ENCODE measurements around the gene CD79B.

The CD79B gene

DNA sequence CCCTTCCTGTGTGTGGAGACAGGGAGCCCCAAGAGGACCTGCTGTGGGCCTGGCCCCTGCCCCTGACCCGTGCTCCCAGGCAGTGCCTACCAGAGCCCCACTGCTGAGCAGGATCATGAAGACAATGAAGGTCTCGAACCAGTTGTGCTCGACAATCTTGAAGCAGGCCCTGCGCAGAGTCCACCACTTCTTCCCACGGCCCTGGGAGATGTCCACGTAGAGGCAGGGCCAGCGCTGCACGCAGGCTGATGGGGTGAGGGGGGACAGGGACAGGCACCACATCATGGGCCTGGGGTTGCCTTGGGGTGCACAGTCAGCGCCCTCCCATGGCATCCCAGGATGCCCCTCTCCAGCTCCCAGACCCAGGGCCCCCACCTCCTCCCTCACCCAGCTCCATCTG lies 16.4 kb upstream of the CD79B start:
- Histone ChIP-seq H3K27ac (ENCODE audit: low read depth, low read length) (no peak overlapping the region), H3K4me1 (ENCODE audit: control insufficient read depth, insufficient read depth, low read length) (no peaks in the 10 kb centered on the region), H3K4me3 (ENCODE audit: low read length) (no peak overlapping the region), H3K36me3 (ENCODE audit: control insufficient read depth, insufficient read depth, low read length) (no peaks in the 10 kb centered on the region), H3K27me3 (ENCODE audit: control insufficient read depth, insufficient read depth, low read length) (no peaks in the 10 kb centered on the region), H3K9ac (ENCODE audit: low read length) (no peak overlapping the region)

DNA sequence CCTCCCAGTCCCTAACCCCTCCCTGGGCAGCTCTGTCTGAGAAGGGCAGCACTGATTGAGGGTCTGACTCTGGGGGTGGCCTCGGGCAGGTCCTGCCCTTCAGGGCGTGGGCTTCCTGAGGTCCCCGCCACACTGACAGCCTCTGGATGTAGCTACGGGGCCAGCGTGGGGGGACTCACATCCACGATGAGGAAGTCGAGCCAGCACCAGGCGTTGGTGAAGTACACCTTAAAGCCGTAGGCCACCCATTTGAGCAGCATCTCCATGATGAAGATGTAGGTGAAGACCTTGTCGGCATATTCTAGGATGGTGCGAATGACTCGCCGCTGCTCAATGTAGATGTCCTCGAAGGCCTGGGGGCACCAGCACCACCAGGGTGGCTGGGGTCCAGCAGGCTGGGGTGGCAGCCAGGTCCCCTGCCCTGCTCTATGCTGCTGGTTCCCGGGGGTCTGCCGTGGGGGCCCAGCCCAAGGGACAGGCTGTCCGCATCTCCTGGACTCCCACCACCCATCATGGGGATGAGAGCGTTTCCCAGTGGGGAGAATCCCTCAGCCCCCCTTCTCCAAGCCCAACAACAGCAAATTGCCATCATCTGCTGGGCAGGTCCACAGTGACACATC lies 15.7 kb upstream of the CD79B start:
- no peaks in the 10 kb centered on the region for H3K27me3 ChIP-seq (ENCODE audit: control insufficient read depth, insufficient read depth, low read length)
- no peak overlapping the region for H3K4me3 ChIP-seq (ENCODE audit: low read length)
- H3K4me1 ChIP-seq (ENCODE audit: control insufficient read depth, insufficient read depth, low read length), result no peaks in the 10 kb centered on the region
- H3K36me3 ChIP-seq (ENCODE audit: control insufficient read depth, insufficient read depth, low read length), result no peaks in the 10 kb centered on the region
- H3K27ac ChIP-seq (ENCODE audit: low read depth, low read length), result no peak overlapping the region
- H3K9ac ChIP-seq (ENCODE audit: low read length), result no peak overlapping the region

DNA sequence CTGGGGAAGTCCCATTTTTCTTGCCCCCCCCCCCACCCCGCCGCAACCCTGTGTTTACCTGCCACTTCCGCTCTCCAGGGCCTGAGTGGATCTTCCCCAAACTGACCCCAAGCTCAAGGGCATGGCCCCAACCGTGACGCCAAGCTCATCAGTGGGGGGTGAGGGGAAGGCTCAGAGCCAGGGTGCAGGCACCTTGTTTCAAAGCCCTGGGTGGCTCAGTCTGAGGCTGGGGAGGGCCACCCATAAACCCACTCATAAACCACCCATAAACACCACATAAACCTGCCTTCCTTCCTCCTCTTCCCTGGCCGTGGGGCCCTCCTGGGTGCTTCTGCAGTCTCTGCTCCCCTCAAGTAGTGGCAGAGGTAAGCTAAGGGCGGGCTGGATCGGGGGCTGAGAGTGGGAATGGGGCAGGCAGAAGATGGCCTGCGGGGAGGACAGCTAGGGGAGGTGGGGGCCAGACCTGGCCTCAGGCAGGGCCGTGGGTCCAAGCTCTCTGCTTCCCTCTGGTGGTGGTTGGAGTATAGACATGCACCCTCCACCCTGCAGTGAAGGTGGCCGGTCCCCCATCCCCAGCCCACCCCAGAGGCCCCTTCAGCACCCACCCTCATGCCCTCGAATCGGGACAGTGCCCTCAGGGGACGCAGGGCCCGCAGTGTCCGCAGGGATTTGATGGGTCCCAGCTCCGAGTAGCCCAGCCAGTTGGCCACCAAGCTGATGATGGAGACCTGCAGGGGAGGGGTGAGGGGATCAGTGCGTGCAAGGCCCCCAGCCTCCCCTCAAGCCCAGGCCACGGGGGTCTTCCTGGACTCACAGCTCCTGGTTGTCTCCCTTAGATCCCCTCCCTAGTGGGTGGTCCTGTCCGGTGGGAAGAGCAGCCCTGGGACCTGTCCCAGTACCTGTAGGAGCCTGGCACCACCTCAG lies 14.6 kb upstream of the CD79B start:
- Histone ChIP-seq H3K27me3 (ENCODE audit: control insufficient read depth, insufficient read depth, low read length) (no peaks in the 10 kb centered on the region), H3K4me1 (ENCODE audit: control insufficient read depth, insufficient read depth, low read length) (no peaks in the 10 kb centered on the region), H3K27ac (ENCODE audit: low read depth, low read length) (no peak overlapping the region), H3K4me3 (ENCODE audit: low read length) (peak overlapping the region; percentile 13), H3K9ac (ENCODE audit: low read length) (no peak overlapping the region), H3K36me3 (ENCODE audit: control insufficient read depth, insufficient read depth, low read length) (no peaks in the 10 kb centered on the region)

DNA sequence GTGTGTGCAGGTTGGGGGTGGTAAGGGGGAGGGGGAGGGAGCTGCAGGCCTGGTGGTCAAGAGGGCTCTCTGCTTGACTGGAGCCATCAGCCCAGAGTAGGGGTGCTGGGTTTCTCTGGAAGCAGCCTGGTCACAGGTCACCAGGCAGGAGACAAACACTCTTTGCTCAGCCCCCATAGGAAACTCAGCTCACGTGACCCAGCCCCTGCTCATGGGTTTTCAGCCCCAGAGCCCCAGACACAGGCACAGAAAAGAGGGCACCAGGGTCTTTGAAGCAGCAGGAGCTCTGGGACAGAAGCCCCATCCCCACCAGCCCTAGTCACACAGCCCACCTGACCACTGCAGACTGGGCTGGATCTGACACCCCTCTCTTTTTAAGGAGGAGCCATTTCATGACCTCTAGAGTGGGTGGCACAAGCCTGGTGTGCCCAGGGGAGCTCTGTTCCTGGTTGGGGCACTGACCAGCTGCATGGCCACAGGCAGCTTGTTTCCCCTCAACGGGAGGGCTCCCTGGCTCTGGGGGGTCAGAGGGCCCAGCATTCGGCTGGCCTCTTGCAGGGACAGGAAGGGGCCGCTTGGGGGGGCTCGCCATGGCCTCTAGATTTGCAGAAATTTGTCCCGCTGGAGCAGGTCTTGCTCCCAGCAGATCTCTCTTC lies 13.8 kb upstream of the CD79B start:
- Histone ChIP-seq H3K4me3 (ENCODE audit: low read length) (no peak overlapping the region), H3K9ac (ENCODE audit: low read length) (no peak overlapping the region), H3K27me3 (ENCODE audit: control insufficient read depth, insufficient read depth, low read length) (no peaks in the 10 kb centered on the region), H3K36me3 (ENCODE audit: control insufficient read depth, insufficient read depth, low read length) (no peaks in the 10 kb centered on the region), H3K27ac (ENCODE audit: low read depth, low read length) (no peak overlapping the region), H3K4me1 (ENCODE audit: control insufficient read depth, insufficient read depth, low read length) (no peaks in the 10 kb centered on the region)

DNA sequence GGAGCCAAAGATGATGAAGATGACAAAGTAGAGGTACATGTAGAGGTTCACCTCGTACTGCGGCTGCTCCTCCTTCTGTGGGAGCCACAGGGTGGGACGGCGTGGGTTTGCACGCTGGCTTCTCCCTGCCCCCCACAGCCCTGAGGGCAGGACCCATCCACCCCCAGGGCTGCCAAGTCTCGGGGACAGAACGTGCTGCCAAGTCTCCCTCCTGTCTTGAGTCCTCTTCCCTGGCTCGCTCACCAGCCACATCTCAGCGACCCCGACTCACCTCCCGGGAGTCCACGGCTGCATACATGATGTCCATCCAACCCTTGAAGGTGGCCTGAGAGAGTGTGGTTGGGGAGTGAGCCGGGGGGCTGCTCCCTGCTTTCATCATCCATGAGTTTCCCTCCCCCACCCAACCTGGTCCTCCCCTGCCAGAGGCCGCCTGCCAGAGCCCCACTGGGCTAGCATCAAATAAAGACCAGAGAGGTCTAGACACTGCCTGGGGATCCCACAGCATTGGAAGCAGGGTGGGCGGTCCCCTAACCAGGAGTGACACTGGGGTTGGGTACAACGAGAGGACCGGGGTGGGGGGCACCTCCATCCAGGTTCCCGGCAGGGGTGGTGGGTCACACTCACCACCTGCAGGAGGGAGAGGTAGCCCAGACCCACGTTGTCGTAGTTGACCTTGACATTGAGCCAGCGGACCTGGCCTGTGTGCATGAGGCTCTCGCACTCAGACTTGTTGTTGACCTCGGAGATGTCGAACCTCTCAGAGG lies 12.8 kb upstream of the CD79B start:
- Histone ChIP-seq H3K36me3 (ENCODE audit: control insufficient read depth, insufficient read depth, low read length) (no peaks in the 10 kb centered on the region), H3K27ac (ENCODE audit: low read depth, low read length) (no peak overlapping the region), H3K4me1 (ENCODE audit: control insufficient read depth, insufficient read depth, low read length) (no peaks in the 10 kb centered on the region), H3K9ac (ENCODE audit: low read length) (no peak overlapping the region), H3K27me3 (ENCODE audit: control insufficient read depth, insufficient read depth, low read length) (no peaks in the 10 kb centered on the region), H3K4me3 (ENCODE audit: low read length) (no peak overlapping the region)

DNA sequence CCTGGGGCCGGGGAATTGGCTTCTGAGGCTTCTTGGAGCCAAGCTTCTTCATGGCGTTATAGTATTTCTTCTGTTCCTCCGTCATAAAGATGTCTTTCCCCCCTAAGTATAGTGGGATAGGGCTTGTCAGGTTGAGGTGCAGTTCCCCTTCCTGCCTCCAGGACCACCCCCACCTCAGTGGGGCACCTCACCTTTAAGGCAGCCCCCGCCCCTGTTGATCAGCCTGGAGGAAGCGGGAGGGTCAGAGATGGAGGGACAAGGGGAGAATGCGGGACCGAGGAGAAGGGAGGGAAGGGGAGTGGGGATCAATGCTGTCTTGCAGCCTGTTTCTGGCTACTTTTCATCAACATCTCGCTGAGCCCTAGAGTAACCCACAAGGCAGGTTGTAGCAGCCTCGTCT lies 11.6 kb upstream of the CD79B start:
- no peak overlapping the region for H3K9ac ChIP-seq (ENCODE audit: low read length)
- H3K4me1 ChIP-seq (ENCODE audit: control insufficient read depth, insufficient read depth, low read length), result no peaks in the 10 kb centered on the region
- H3K27ac ChIP-seq (ENCODE audit: low read depth, low read length), result no peak overlapping the region
- H3K36me3 ChIP-seq (ENCODE audit: control insufficient read depth, insufficient read depth, low read length), result no peaks in the 10 kb centered on the region
- H3K27me3 ChIP-seq (ENCODE audit: control insufficient read depth, insufficient read depth, low read length), result no peaks in the 10 kb centered on the region
- no peak overlapping the region for H3K4me3 ChIP-seq (ENCODE audit: low read length)

DNA sequence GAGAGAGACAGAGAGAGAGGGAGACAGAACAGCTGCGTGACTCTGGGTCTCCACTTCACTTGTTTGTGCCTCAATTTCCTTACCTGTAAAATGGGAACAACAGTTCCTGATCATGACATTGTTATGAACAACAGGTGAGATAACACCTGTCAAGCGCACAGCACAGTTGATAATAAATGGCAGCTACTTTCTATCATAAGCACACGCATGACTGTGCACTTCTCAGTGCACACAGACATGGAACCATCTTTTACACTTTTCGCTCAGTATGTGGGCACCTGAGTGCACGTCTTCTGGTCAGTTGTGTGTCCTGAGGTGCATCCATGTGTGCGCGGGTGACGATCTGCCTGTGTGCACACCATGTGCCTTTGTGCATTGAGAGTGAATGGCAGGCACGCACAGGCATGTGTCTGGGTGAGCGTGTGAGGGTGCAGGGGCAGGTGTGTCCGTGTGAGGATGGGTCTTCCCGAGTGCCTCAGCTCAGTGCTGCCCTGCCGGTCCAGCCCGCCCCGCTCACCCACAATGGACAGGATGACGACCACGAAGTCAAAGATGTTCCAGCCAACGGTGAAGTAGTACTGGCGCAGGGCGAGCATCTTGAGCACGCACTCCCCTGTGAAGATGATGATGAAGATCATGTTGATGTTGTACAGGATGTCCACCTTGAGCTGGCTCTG lies 10.3 kb upstream of the CD79B start:
- no peaks in the 10 kb centered on the region for H3K27me3 ChIP-seq (ENCODE audit: control insufficient read depth, insufficient read depth, low read length)
- no peak overlapping the region for H3K4me3 ChIP-seq (ENCODE audit: low read length)
- H3K27ac ChIP-seq (ENCODE audit: low read depth, low read length), result no peak overlapping the region
- no peaks in the 10 kb centered on the region for H3K36me3 ChIP-seq (ENCODE audit: control insufficient read depth, insufficient read depth, low read length)
- no peak overlapping the region for H3K9ac ChIP-seq (ENCODE audit: low read length)
- no peaks in the 10 kb centered on the region for H3K4me1 ChIP-seq (ENCODE audit: control insufficient read depth, insufficient read depth, low read length)

DNA sequence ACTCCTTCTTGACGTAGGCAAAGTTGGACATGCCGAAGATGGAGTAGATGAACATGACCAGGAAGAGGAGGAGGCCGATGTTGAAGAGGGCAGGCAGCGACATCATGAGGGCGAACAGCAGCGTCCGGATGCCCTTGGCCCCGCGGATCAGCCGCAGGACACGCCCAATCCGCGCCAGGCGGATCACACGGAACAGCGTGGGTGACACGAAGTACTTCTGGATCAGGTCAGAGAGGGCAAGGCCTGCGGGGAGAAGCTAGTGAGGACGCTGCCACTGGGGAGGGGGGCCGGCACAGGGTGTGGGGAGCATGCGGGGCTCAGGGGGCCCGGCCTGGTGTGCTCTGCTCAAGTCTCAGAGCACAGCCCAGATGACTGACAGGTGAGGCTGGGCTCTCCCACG lies 9.6 kb upstream of the CD79B start:
- Histone ChIP-seq H3K36me3 (ENCODE audit: control insufficient read depth, insufficient read depth, low read length) (no peaks in the 10 kb centered on the region), H3K4me1 (ENCODE audit: control insufficient read depth, insufficient read depth, low read length) (no peaks in the 10 kb centered on the region), H3K27ac (ENCODE audit: low read depth, low read length) (no peak overlapping the region), H3K4me3 (ENCODE audit: low read length) (no peak overlapping the region), H3K9ac (ENCODE audit: low read length) (no peak overlapping the region), H3K27me3 (ENCODE audit: control insufficient read depth, insufficient read depth, low read length) (no peaks in the 10 kb centered on the region)

DNA sequence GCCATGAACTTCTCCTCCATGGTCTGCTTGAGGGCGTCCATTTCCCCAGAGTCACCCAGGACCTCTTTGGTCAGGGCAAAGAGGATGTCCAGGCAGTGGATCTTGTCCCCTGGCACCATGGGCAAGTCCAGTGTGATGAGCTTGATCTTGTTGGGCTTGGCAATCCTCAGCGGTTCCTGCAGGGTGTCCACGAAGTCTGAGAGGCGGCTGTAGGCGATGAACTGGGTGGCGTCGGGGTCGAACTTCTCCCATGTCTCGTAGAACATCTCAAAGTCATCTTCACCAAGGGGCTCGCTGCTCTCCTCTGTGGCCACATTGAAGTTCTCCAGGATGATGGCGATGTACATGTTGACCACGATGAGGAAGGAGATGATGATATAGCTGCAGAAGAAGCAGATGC lies 9.0 kb upstream of the CD79B start:
- no peak overlapping the region for H3K9ac ChIP-seq (ENCODE audit: low read length)
- H3K36me3 ChIP-seq (ENCODE audit: control insufficient read depth, insufficient read depth, low read length), result no peaks in the 10 kb centered on the region
- H3K27ac ChIP-seq (ENCODE audit: low read depth, low read length), result no peak overlapping the region
- no peaks in the 10 kb centered on the region for H3K27me3 ChIP-seq (ENCODE audit: control insufficient read depth, insufficient read depth, low read length)
- no peak overlapping the region for H3K4me3 ChIP-seq (ENCODE audit: low read length)
- no peaks in the 10 kb centered on the region for H3K4me1 ChIP-seq (ENCODE audit: control insufficient read depth, insufficient read depth, low read length)

DNA sequence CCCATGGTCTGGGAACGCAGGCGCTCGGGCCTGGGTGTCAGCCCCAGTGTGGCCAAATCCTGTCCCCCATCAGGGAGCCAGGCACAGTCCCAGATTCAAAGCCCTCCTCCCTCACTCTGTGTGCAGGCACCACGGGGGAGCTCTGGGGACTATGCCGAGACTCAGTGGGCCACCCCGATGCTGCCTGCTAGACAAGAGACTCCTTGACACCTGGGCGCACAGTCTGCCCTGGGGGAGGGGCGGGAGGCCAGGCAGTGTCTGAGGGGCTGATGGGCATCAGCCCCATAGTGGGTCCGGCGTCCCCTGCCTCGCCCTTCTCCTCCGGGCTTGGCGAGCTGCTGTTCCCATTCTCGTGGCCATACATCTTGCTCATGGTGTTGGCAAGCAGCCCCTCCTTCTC lies 8.5 kb upstream of the CD79B start:
- Histone ChIP-seq H3K4me3 (ENCODE audit: low read length) (no peak overlapping the region), H3K9ac (ENCODE audit: low read length) (no peak overlapping the region), H3K27me3 (ENCODE audit: control insufficient read depth, insufficient read depth, low read length) (no peaks in the 10 kb centered on the region), H3K36me3 (ENCODE audit: control insufficient read depth, insufficient read depth, low read length) (no peaks in the 10 kb centered on the region), H3K4me1 (ENCODE audit: control insufficient read depth, insufficient read depth, low read length) (no peaks in the 10 kb centered on the region), H3K27ac (ENCODE audit: low read depth, low read length) (no peak overlapping the region)

DNA sequence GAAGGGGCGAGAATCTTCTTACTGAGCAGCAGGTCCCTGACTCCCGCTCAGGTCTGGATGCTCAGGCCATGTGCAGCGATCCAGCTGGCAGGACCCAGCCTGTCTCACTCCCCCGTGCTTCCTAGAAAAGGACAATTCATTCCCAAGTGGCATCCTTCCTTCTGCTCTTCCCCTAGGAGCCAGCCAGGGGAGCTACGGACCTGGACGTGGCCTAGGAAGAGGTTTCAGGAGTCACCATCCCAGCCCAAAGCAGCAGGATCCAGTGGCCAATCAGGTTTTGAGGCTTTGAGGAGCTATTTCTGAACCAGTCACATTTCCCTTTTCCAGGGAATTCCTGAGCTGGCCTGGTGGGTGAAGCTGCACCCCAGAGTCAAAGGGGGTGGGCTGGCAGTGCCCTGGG lies 7.8 kb upstream of the CD79B start:
- H3K4me3 ChIP-seq (ENCODE audit: low read length), result no peak overlapping the region
- H3K36me3 ChIP-seq (ENCODE audit: control insufficient read depth, insufficient read depth, low read length), result no peaks in the 10 kb centered on the region
- no peak overlapping the region for H3K27ac ChIP-seq (ENCODE audit: low read depth, low read length)
- no peak overlapping the region for H3K9ac ChIP-seq (ENCODE audit: low read length)
- no peaks in the 10 kb centered on the region for H3K4me1 ChIP-seq (ENCODE audit: control insufficient read depth, insufficient read depth, low read length)
- no peaks in the 10 kb centered on the region for H3K27me3 ChIP-seq (ENCODE audit: control insufficient read depth, insufficient read depth, low read length)

DNA sequence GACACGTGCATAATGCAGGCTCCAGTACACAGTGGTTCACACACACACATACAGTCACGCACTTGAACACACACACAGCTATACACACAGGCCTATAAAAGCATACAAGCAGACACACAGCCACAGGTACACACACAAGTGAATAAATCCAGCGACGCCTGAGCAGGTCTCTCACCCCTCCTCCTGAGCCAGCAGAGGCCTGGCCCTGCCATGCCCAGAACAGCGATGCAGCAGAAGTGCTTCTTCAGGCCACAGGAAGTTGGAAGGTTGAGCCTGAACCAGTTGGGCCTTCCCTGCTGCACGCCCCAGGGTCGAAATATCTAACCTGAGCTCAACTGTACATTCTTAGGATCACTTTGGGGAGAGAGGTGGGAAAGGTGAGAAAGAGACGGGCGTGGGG lies 7.3 kb upstream of the CD79B start:
- Histone ChIP-seq H3K4me1 (ENCODE audit: control insufficient read depth, insufficient read depth, low read length) (no peaks in the 10 kb centered on the region), H3K4me3 (ENCODE audit: low read length) (no peak overlapping the region), H3K27me3 (ENCODE audit: control insufficient read depth, insufficient read depth, low read length) (no peaks in the 10 kb centered on the region), H3K9ac (ENCODE audit: low read length) (no peak overlapping the region), H3K27ac (ENCODE audit: low read depth, low read length) (no peak overlapping the region), H3K36me3 (ENCODE audit: control insufficient read depth, insufficient read depth, low read length) (no peaks in the 10 kb centered on the region)
